Renal cortical epithelial cell (primary cell): ENCODE measurements around the gene EMD. TPM values are rescaled to one million over a fixed set of nuclear protein-coding genes. Genes with fewer than 3 reads are reported as not detected.
"Not testable (repeated sequence)": the region's sequence is repeated elsewhere in the genome, so short reads cannot be mapped to it uniquely, and the experiment has no call there.

ENCODE experiments used
- DNase-seq: peaks from one replicate; pipeline ENCODE4 v3.0.0-alpha.2; 2011; ENCODE audit warnings: low read depth
- total RNA-seq: library from RNA; depleted of rRNA; stranded (reverse); fragments of >200 nt; gene quantifications from 2 replicates; pipeline ENCODE4 v1.2.3, GENCODE V29; 2014

The EMD gene
- total RNA-seq, 1 donor from 2014 or later: 16.8 TPM

GRCh38 chrX:154396363-154396762 is 17.3 kb downstream of the EMD start:
- DNase-seq: not testable (repeated sequence)

GRCh38 chrX:154396973-154397887 is 18.1 kb downstream of the EMD start:
- peak; percentile 42 for DNase-seq

DNA sequence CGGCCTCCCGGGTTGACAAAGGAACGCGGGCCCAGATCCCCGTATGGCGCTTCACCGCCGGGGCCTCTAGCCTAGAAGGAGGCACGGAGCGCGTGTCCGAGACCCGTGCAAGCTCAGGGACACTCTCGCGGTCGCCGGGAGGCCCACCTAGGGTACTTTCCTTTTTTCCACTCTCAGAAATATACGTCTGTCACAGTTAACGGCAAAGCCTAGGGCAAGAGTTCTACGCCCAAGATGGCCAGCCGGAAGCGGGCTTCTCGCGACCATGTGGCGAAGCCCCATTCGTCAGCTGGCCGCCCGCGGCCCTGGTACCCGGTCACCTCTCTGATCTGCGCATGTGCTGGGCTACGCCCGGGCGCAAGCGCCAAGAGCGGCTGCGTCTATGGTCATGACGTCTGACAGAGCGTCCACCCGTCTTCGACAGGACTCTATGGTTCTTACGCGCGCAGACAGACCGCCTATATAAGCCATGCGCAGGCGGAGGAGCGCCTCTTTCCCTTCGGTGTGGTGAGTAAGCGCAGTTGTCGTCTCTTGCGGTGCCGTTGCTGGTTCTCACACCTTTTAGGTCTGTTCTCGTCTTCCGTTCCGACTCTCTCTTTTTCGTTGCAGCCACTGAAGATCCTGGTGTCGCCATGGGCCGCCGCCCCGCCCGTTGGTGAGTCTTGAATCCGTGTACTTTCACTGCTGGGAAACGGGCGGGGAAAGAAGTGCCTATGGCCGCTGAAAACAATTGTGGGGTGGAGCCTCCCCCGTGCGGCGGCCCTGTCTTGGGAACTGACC is 19.0 kb downstream of the EMD start, which contains the start of gene RPL10:
Gene RPL10 (plus strand): TSS at position 490 of the 780 bp plus-strand sequence. CDS start 143 bp downstream, at position 633.
- peak; percentile 93 for DNase-seq

GRCh38 chrX:154398668-154399526 is 19.8 kb downstream of the EMD start:
- DNase-seq: peak; percentile 51

DNA sequence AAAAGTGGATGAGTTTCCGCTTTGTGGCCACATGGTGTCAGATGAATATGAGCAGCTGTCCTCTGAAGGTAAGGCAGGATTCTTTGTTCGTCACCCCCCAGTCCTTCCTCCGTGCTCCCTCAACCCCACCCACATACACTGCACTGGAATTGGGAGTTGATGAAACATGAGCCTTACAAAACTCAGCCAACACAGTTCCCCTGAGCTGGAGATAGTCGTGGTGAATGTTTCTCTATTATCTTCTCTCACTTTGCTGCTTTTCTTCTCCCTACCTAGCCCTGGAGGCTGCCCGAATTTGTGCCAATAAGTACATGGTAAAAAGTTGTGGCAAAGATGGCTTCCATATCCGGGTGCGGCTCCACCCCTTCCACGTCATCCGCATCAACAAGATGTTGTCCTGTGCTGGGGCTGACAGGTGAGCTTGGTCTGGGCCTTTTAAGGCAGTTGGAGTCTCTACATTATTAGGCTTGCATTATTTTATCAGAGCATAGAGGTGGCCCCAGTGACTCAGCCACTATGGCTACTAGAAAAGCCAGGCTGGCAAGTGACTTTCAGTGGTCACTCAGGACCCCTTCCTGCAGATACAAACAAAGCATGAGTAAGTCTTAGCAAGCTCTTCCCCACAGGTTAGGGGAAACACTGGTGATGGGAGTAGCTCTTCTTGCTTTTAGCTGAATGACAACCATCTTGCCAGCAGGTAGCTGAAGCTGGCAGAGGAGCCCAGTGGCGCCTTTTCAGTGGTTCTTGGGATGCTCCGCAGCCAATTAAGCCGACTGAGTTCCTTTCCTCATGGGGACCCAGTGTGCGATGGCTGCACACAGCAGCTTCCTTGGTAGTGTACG is 20.7 kb downstream of the EMD start:
- no peak for DNase-seq

GRCh38 chrX:154400369-154400817 is 21.3 kb downstream of the EMD start:
- not testable (repeated sequence) for DNase-seq

GRCh38 chrX:154401045-154401799 is 22.1 kb downstream of the EMD start:
- no peak for DNase-seq

- DNase-seq: no peak
Observed at GRCh38 chrX:154401918-154402621, 23.0 kb downstream of the EMD start.

DNA sequence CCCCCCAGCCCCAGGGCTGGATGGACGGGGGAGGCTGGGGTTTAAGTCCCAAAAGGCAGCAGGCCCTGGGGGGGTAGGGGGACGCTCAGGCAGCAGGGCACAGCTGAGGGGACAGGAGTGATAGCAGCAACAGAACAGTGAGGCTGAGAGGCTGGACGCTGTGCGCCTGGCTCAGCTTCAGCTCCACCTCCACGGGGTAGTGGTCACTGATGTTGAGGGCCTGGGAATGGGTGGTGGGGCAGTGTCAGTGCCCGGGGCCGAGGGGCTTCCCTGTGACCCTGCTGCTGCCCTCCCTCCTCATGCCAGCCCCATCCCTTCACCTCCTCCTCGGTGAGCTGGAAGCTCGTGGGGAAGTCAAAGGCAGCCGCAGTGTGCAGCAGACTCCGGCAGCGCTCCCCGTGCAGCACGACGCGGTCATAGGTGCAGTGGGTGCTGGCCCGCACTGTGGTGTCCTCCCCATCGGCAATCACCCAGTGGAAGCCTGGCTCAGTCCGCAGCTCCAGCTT is 23.6 kb downstream of the EMD start:
- no peak for DNase-seq

DNA sequence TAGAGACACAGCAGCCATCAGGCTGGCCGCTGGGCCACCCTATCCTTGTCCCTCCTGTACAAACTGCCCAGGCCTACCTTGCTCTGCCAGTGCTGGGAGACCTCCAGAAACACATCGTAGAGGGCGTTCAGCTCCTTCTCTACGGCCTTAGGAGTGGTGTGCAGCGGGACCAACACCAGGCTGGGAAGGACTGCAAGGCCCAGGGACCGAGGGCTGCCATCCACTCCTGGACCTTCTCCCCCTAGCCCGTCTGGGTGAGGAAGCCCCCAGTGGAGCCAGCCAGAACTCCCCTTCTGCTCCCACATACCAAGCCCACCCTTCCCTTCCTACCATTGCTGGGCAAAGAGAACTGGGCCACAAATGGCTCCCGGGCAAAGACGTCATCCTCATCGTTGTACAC is 24.1 kb downstream of the EMD start:
- no peak for DNase-seq

- DNase-seq: no peak
Observed at GRCh38 chrX:154403858-154404257, 24.8 kb downstream of the EMD start.

GRCh38 chrX:154404625-154405192 is 25.6 kb downstream of the EMD start:
- no peak for DNase-seq

GRCh38 chrX:154408659-154409221 is 29.6 kb downstream of the EMD start:
- DNase-seq: no peak

DNA sequence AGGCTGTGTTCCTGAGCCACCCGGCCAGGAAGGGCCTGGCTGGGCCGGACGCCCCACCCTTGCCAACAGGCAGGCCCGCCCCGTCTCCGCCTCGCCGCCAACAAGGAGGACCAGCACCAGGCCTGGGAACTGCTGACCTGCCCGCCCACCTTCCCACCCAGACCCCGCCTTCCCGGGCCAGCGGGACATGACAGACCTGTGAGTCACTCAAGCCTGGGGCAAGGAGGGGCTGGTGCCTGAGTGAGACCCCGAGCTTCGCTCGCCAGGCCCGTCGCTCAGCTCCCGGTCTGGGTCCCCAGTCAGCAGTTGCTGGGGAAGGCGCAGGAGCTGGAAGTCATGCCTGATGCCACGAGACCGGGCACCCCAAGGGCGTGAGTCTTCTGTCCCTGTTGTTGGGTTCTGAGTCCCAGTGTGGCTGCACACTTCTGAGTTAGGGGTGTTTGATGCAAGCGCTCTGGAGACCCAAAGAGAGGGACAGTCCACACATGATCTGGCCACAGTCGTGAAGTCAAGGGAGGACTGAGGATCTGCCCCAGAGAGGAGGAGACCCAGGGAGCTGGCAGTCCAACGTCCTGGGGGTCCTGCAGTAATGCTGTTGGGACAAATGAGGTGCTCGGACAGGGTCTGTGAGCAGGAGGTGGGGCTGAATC is 30.3 kb downstream of the EMD start, which contains the start of gene DNASE1L1:
Gene DNASE1L1 (minus strand): TSS at position 33 of the 650 bp plus-strand sequence. CDS start 3,686 bp downstream, outside the sequence.
- DNase-seq: peak; percentile 69

GRCh38 chrX:154411981-154412340 is 32.9 kb downstream of the EMD start:
- peak; percentile 35 for DNase-seq

GRCh38 chrX:154412468-154412867 is 33.4 kb downstream of the EMD start:
- no peak for DNase-seq

DNA sequence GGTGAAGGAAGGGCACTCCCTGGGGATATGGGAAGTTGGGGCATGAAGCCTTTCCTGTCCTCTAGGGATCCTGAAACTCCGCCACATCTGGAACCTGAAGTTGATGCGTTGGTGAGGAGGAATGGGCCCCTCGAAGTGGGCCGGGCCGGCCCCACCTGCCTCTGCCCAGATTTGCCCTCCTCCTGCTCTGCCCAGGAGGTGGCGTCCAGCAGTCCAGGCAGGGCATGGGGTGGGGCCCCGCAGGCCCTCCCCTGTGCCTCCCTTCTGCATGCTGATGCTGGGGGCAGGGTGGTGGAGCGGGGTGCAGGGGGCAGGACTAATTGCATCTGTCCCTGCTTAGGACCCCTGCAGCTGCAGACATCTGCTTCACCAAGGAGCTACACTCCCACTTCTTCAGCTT is 34.0 kb downstream of the EMD start:
- DNase-seq: no peak

DNA sequence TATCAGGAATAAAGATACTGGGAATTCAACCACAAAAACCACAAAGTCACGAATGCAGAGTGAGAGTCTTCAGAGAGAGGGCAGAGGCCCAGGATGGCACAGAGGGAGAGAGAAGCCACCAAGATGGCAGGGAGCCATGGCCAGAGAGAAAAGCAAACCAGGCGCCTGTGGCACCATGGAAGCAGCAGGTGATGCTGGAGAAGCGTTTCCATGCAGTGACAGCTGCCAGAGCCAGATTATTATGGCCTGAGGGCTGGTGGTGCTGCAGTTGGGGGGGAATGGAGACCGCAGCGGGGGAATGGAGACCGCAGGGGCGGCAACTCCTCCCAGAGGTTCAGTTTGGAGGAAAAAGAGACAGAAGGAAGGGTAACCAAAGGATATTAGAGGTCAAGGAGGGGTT is 38.1 kb downstream of the EMD start:
- DNase-seq: no peak
